HG03442 (cell line): ENCODE data around the gene UTY.
"Not testable (repeated sequence)": the region's sequence is repeated elsewhere in the genome, so short reads cannot be mapped to it uniquely, and the experiment has no call there.

Source experiments
- ATAC-seq: cut with Tn5 transposase; IDR thresholded peaks from one replicate; pipeline ENCODE4 v1.9.1; 2021; ENCODE audit warnings: mild to moderate bottlenecking, moderate library complexity; ENCODE audit not compliant: unreplicated experiment

The UTY gene

DNA sequence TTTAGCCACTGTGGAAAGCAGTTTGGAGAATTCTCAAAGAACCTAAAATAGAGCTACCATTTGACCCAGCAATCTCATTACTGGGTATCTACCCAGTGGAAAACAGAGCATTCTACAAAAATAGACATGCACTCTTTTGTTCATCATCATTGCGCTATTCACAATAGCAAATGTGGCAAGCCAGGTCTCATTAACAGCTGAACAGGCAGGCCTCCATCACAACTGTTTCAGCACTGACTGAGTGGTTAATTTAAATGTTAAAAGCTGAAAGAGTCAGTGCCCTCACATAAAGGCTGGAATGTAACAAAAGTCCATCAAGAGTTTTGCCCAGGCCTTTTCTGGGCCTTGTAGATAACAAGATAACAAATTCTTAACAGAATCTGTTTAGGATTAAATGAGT, 166.9 kb downstream of the UTY start:
- ATAC-seq = no peak

DNA sequence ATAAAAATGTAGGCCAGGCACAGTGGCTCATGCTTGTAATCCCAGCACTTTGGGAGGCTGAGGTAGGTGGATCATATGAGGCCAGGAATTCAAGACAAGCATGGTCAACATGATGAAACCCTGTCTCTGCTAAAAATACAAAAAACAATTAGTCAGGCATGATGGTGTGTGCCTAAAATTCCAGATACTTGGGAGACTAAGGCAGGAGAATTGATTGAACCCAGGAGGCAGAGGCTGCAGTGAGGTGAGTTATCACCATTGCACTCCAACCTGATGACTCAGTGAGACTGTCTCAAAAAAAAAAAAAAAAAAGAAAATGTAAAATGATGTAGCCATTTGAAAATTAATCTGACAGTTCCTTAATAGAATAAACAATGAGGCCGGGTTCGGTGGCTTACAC, 171.9 kb downstream of the UTY start:
- ATAC-seq = no peak

DNA sequence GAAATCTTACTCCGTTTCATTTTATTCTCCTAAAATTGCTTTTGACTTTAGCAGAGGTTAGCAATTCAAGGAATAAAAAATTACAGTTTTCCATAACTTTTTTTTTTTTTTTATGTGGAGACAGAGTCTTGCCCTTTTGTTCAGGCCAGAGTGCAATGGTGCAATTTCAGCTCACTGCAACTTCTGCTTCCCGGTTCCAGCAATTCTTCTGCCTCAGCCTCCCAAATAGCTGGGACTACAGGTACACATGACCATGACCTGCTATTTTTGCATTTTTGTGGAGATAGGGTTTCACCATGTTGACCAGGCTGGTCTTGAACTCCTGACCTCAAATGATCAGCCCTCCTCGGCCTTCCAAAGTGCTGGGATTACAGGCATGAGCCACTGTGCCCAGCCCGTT, 179.0 kb downstream of the UTY start:
- no peak for ATAC-seq

DNA sequence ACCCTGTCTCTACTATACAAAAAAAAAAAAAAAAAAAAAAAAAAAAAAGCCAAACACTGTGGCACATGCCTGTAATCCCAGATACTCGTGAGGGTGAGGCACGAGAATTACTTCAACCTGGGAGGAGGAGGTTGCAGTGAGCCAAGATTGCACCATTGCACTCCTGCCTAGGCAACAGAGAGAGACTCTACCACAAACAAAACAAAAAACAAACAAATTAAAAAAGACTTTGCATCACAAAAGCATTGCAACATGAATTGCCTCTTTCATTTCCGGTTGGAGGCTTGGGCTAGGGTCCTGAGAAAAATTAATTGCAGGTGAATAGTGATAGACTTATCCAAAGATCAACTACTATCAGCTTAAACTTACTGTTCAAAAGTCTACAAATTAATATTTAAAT, 180.4 kb downstream of the UTY start:
- no peak for ATAC-seq

DNA sequence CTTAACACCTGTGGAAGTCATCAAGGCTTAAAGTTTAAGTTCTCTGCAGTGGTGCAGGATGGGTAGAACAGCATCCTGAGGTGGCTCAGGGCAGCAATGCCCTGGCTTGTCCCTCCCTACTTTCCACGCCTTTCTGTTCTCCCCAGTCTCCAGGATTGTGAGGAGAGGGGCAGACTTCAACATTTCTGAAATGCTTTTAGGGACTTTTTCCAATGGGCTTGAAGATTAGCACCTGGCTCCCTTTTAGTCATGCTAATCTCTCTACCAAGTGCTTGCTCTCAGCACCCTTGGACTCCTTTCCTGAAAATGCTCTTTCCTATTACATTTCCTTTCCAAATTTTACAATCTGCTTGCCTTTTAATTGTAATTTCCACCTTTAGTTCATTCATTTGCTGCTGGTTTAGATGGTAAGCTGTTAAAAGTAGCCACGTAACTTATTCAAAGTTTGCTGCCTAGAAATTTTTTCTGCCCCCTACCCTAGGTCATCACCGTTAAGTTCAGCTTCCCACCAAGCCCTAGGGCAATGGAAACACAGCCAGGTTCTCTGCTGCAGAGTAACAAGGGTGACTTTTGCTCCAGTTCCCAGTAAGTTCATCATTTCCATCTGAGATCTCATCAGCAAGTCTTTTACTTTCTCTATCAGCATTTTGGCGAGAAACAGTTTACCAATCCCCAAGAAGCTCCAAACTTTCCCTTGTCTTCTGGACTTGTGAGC, 183.5 kb downstream of the UTY start:
- ATAC-seq = no peak

DNA sequence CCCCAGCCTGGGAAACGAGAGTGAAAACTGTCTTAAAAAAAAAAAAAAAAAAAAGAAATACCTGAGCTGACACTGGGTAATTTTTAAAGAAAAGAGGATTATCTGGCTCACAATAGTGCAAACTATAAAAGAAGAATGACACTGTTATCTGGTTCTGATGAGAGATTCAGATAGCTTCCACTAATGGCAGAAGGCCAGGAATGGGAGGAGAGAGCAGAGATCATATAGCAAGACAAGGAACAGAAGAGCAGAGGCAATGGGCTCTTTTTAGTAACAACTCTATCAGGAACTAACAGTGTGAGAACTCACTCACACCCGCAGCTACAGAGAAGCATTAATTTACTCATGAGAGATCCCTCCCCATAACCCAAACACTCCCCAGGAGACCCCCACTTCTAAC, 184.8 kb downstream of the UTY start:
- no peak for ATAC-seq

DNA sequence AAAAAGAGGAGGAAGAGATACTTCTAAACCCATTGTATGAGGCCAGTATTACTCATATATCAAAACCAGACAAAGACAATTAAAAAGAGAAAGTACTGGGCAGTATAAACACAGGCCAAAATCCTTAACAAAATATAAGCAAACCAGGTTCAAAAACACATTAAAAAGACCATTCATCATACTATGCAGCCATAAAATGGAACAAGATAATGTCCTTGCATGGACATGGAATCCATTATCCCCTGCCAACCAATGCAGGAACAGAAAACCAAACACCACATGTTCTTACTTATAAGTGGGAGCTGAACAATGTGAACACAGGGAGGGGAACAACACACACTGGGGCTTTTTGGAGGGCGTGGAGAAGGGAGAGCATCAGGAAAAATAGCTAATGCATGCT, 188.6 kb downstream of the UTY start:
- no peak for ATAC-seq

DNA sequence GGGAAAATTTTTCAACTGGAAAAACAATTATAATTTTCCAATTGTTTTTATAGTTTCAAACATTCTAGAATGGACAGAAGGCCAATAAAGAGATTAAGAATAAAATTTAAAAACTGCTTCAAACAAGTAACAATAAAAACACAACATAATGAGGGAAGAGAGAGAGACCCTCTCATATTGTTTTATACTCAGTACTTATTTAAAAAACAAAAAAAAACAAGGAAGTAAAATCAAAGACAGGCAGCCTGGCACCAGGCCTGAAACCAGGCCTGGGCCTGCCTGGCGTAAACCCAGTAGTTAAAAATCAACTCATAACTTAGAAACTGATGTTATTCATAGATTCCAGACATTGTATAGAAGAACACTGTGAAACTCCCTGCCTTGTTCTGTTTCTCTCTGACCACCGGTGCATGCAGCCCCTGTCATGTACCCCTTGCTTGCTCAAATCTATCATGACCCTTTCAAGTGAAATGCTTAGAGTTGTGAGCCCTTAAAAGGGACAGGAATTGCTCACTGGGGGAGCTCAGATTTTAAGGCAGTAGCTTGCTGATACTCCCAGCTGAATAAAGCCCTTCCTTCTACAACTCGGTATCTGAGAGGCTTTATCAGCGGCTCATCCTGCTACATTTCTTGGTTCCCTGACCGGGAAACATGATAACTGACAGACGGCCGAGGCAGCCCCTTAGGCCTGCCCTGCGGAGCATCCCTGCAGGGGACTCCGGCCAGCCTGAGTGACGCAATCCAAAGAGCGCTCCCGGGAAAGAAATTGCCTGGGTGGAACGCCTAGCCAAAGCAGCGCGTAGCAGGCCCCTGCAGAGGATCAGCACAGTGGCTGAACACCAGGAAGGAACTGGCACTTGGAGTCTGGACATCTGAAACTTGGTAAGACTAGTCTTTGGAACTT, 197.4 kb downstream of the UTY start:
- ATAC-seq = not testable (repeated sequence)

DNA sequence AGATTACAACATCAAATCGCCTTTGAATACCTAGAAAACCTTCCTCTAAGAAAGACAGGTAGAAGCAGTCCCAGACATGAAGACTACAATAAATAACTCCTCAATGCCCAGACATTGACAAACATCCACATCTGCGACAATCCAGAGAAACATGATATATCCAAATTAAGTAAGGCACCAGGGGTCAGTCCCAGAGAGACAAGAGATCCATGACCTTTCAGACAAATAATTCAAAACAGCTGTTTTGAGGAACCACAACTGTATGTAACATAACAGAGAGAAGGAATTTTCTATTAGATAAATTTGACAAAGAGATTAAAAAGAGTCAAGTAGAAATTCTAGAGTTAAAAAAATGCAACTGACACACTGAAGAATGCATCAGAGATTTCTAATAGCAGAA, 200.3 kb downstream of the UTY start:
- ATAC-seq = no peak

DNA sequence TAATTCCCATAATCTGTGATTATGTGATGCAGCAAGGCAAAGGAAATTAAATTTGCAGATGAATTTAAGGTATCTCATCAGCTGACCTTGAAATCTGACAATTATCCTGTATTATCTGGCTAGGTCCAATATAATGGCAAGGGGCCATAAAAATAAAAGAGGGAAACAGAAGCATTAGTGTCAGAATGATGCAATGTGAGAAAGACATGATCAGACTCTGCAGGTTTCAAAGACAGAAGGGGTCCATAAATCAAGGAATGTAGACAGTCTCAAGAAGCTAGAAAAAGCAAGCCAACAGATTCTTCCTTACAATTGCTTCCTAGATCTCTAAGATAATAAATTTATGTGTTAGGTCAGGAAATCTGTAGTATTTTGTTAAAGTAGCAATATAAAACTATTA, 208.1 kb downstream of the UTY start:
- ATAC-seq = no peak

DNA sequence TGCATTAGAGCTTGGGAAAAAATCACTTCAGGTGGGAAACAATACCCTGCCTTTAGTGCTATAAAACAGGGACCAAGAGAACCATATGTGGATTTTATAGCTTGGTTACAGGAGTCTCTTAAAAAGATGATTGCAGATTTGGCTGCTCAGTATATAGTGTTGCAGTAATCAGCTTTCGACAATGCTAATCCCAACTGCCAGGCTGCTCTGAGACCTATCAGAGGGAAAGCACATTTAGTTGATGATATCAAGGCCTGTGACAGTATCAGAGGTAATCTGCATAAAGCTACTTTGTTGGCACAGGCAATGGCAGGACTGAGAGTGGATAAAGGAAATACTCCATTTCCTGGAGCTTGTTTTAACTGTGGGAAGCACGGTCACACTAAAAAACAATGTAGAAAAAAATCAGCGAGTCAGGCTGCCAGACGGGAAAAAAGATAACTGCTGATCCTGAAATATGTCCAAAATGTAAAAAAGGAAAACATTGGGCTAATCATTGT, 225.8 kb downstream of the UTY start:
- ATAC-seq = not testable (repeated sequence)

DNA sequence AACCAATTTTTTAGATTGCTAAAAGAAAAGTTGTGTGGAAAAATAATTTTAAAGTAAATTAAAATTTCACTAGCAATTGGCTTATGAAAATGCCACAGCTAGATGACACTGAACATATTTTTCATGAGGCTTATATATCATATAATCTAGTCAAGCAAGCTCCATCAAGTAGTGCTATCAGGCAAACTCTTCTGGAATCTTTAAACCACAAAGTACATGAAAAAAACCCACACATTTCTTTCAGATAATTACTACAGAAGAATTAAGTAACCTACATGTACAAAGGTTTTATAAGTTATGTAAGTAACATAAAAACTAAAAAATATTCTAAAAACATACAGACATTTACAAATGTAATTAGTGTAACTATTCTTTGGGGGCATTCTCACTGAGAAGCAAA, 229.4 kb downstream of the UTY start:
- no peak for ATAC-seq

DNA sequence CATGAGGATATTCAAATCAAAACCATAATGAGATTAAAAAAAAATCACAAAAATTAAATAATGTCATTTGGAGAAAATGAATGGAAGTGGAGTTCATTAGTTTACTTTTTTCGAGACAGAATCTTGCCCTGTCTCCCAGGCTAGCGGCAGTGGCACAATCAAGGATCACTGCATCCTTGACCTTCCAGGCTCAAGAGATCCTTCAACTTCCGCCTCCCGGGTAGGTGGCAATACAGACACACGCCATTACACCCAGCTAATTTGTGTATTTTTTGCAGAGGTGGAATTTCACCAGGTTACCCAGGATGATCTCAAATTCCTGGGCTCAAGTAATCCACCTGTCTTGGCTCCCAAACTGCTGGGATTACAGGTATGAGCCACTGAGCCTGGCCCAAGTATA, 236.1 kb downstream of the UTY start:
- ATAC-seq = no peak

DNA sequence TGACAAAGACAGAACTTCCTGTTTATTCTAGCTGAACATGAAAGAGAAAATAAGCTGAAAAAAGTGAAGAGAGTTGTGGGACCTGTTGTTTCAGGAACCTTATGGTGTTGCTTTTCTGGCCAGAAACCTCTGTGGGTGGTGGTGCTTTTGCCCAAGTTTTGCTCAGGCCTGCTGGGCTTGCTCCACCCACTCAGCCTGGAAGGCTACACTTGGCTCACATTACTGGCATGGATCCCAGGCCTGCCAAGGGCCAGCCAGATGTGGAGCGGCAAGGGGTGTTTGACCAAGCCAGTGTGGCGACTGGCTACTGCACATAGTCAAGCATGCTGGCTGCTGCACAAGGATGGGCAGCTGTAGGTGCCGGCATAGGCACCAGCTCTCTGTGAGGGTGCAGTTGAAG, 245.9 kb downstream of the UTY start:
- no peak for ATAC-seq

DNA sequence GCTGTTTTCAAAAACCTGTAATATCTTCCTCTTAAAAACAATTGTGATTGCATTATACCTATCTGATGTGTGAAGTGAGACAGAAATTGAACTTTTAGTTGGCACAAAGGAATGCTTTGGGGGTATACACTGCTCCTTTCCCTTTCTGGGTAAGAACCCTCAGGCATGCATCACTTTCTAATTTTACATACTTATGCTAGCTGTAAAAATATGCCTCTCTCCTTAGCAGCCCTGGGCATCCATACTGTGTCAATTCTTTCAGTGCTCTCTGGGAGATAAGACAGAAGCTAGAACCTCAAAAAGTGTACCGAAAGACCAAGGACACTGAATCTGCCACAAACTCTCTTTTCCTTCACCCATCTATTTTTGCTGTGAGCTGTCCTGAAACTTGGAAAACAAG, 246.7 kb downstream of the UTY start:
- no peak for ATAC-seq

DNA sequence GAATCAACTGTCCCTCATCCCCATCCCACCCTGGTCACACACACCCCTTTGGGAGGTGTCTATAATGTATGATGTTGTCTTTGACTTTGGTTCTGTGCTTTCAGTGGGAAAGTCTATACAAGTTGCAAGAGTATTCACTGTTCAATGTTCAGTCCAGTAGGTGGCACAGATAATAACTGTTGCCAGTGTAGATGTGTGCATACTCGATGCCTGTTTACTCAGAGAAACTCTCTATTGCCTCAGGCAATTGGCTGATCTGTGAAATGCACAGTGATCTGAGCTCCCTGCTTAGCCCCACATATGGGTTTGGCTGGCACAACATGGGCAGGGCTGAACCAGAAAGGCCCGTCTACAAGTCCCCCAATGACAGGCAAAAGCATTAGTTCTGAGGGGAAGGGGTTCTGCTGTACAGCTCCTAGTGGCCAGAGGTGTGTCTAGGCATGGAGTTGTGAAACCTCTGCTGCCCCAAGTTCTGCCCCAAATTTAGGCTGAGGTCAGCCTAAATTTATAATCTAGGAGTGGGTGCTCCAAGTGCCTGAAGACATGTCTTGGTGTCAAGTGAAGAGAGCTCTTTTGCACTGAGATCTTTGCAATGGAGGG, 252.4 kb downstream of the UTY start:
- ATAC-seq = no peak

DNA sequence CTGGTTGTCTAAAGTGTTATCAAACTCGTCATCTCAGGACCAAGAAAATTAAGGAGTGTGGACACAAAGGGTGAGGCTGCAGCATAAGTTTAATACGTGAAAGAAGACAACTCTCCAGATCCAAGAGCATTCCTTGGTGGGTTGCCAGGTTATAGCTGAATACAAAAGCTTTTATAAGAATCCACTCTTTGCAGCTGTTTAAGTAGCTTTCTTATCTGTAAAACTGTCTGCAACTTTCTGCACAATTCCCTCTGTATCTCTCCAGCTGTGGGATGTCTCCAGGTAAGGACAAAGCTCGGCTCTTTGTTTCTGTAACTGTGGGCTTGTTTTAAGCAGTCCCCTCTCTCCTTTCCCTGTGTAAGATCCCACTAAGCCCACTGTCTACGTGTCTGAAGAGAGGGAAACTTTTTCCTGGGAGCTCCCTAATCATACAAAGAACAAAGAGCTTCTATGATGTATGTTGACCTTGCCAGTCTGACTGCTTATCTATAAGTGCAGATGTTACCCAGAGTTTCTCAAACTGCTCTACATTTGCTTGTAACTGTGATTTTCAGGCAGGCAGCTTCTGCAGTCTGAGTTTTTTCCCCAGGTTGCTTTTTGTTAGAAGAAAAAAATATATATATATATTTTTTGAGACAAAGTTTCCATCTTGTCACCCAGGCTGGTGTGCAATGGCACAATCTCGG, 268.7 kb downstream of the UTY start:
- ATAC-seq = no peak

DNA sequence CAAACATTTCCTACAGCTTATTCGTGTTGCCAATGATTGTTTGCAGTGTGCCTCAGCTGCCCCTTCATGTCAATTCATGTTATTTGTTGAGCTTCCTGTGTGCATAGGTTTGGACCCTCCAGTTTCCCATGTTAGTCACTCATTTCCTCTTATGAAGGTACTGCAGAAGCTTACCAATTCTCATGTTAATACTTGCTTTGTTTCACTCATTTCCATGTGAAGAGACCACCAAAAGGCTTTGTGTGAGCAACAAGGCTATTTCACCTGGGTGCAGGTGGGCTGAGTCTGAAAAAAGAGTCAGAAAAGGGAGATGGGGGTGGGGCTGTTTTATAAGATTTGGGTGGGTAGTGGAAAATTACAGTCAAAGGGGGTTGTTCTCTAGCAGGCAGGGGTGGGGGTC, 274.6 kb downstream of the UTY start:
- no peak for ATAC-seq
